ENCODE data around the gene TOX2.
A peak's percentile ranks its signal among the peaks of the same experiment; 100 is the strongest.

Gene TOX2

GRCh38 chr20:44008806-44009678 lies 94.4 kb downstream of the TOX2 start:
- Histone ChIP-seq H3K36me3 (no peaks in the 10 kb centered on the region), H3K9me3 (no peaks in the 10 kb centered on the region), H3K4me1 (peaks cover 29% of the 10 kb centered on the region), H3K27me3 (no peaks in the 10 kb centered on the region), H3K4me3 (ENCODE audit: low read depth, low read length) (no peak overlapping the region)
- no peak for DNase-seq
- TF ChIP-seq CTCF (IDR thresholded peaks at IDR 0.05; ENCODE audit: low read depth, low read length) = no peak

- Histone ChIP-seq H3K36me3 (no peaks in the 10 kb centered on the region), H3K9me3 (no peaks in the 10 kb centered on the region), H3K4me1 (peaks cover 32% of the 10 kb centered on the region), H3K4me3 (ENCODE audit: low read depth, low read length) (no peak overlapping the region), H3K27me3 (no peaks in the 10 kb centered on the region)
- no peak for DNase-seq
- TF ChIP-seq CTCF (IDR thresholded peaks at IDR 0.05; ENCODE audit: low read depth, low read length) = no peak
Observed at GRCh38 chr20:44009679-44009992, 95.0 kb downstream of the TOX2 start.

- peaks cover 38% of the 10 kb centered on the region for H3K4me1 ChIP-seq
- no peaks in the 10 kb centered on the region for H3K27me3 ChIP-seq
- H3K36me3 ChIP-seq = no peaks in the 10 kb centered on the region
- DNase-seq = peak; percentile 22
- H3K4me3 ChIP-seq (ENCODE audit: low read depth, low read length) = no peak overlapping the region
- no peaks in the 10 kb centered on the region for H3K9me3 ChIP-seq
- TF ChIP-seq CTCF (IDR thresholded peaks at IDR 0.05; ENCODE audit: low read depth, low read length) = no peak
Observed at GRCh38 chr20:44010162-44010704, 95.6 kb downstream of the TOX2 start.

GRCh38 chr20:44011251-44011940 lies 96.7 kb downstream of the TOX2 start:
- no peaks in the 10 kb centered on the region for H3K9me3 ChIP-seq
- H3K4me1 ChIP-seq = peaks cover 38% of the 10 kb centered on the region
- DNase-seq = peak; percentile 79
- H3K36me3 ChIP-seq = no peaks in the 10 kb centered on the region
- H3K27me3 ChIP-seq = no peaks in the 10 kb centered on the region
- no peak overlapping the region for H3K4me3 ChIP-seq (ENCODE audit: low read depth, low read length)
- TF ChIP-seq CTCF (IDR thresholded peaks at IDR 0.05; ENCODE audit: low read depth, low read length) = no peak

- H3K4me3 ChIP-seq (ENCODE audit: low read depth, low read length) = no peak overlapping the region
Observed at GRCh38 chr20:44012466-44013226, 98.0 kb downstream of the TOX2 start.

More at GRCh38 chr20:44012466-44013226, 98.0 kb downstream of the TOX2 start:
- peaks cover 38% of the 10 kb centered on the region for H3K4me1 ChIP-seq
- DNase-seq = no peak
- TF ChIP-seq CTCF (IDR thresholded peaks at IDR 0.05; ENCODE audit: low read depth, low read length) = no peak
- H3K27me3 ChIP-seq = no peaks in the 10 kb centered on the region
- H3K36me3 ChIP-seq = no peaks in the 10 kb centered on the region
- no peaks in the 10 kb centered on the region for H3K9me3 ChIP-seq

Measured in BE2C (cell line).